Prostate gland (tissue), 2 donors: ENCODE measurements around the gene POGLUT2. TPM values are rescaled to one million over a fixed set of nuclear protein-coding genes. Genes with fewer than 3 reads are reported as not detected.

Source experiments
- DNase-seq: peaks from one replicate; pipeline ENCODE4 v3.0.0-alpha.2; 2019; ENCODE audit warnings: low spot score
- H3K27ac ChIP-seq, 2 donors: fragments of 200-600 bp; sonication (generic); 2 replicates each; pipeline ENCODE4 v1.5.1; 2017 to 2019
- H3K27me3 ChIP-seq: fragments of 200-600 bp; sonication (generic); replicated peaks from 2 replicates; pipeline ENCODE4 v1.5.1; 2019; ENCODE audit not compliant: insufficient read depth
- H3K36me3 ChIP-seq, 2 donors: fragments of 200-600 bp; sonication (generic); 1 replicate in 1 of 2; 2 replicates in 1 of 2; pipeline versions ENCODE4 v1.5.1 to v1.8.1; 2017 to 2019
- H3K4me1 ChIP-seq: fragments of 200-600 bp; sonication (generic); replicated peaks from 2 replicates; pipeline ENCODE4 v1.5.1; 2019
- H3K4me3 ChIP-seq, 2 donors: fragments of 200-600 bp; sonication (generic); 2 replicates each; pipeline ENCODE4 v1.5.1; 2017 to 2019
- H3K9me3 ChIP-seq: fragments of 200-600 bp; sonication (generic); 2 replicates; pipeline ENCODE4 v1.5.1; 2017
- POLR2A ChIP-seq: fragments of 450-650 bp; IDR thresholded peaks from one replicate; pipeline ENCODE4 v1.6.1; 2016; ENCODE audit warnings: antibody characterized with exemption, mild to moderate bottlenecking
- POLR2AphosphoS5 ChIP-seq: sonication (generic); formaldehyde crosslinking; IDR thresholded peaks from one replicate; pipeline ENCODE4 v1.6.1; 2017; ENCODE audit warnings: antibody characterized with exemption
- WGBS: methylation state at CpG from one replicate; pipeline ENCODE4 v1.1.5; 2018; 5-methylcytosine and 5-hydroxymethylcytosine counted together
- intact Hi-C: fragments of 100-400 bp; cut with DNase I; formaldehyde crosslinking; loops from one replicate; pipeline ENCODE4 v1.14.2; 2022
- total RNA-seq, 2 donors: library from RNA; depleted of rRNA; stranded (reverse); fragments of >200 nt; gene quantifications; one replicate each; pipeline ENCODE4 v1.1.0, GENCODE V29; 2016
- TF ChIP-seq, protein P1 (sequence below), 4 experiments: fragments of 200-600 bp in 2 of 4; fragments of 450-650 bp in 2 of 4; sonication (generic) in 2 of 4; IDR thresholded peaks; 1 replicate in 3 of 4; 2 replicates in 1 of 4; pipeline ENCODE4 v1.5.1; 2016 to 2019; ENCODE audit warnings: antibody characterized with exemption in 4 of 4, mild to moderate bottlenecking in 2 of 4, moderate library complexity in 2 of 4

The POGLUT2 gene
- total RNA-seq, 2 donors from 2014 or later = 3.9 to 4.0 TPM

DNA sequence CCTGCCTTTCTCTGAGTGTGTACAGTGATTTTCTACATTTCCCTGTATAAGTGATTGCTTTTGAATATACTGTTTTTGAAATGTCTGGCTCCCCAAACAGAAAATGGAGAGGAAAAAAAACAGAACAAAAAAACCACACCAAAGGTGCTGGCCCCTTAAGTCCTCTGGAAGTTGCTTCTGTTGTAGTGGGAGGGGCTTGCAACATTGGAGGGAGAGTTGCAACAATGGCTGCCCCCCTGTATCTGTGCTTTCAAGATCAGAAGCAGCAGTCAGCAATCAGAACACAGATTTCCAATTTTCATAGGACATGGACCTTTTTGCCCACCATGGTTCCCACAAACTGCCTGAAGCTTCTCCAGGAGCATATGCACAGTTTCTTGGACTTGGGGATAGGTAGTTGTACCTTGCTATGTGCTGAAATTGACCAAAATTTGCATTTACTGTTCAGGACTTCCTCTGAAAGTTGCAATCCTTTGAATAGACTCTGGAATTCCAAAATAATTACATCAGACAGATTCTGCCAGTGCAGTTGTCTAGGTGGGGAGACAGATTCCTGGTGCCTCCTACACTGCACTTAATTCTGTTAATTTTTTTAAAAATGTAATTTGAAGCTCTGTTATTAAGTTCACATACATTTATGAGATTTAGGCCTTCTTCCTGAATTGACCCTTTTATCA is 14.0 kb upstream of the POGLUT2 start:
- no peak for DNase-seq
- H3K27ac ChIP-seq = no peak overlapping the region
- H3K27me3 ChIP-seq = no peaks in the 10 kb centered on the region
- TF ChIP-seq POLR2A = no peak
- TF ChIP-seq, protein P1, sequence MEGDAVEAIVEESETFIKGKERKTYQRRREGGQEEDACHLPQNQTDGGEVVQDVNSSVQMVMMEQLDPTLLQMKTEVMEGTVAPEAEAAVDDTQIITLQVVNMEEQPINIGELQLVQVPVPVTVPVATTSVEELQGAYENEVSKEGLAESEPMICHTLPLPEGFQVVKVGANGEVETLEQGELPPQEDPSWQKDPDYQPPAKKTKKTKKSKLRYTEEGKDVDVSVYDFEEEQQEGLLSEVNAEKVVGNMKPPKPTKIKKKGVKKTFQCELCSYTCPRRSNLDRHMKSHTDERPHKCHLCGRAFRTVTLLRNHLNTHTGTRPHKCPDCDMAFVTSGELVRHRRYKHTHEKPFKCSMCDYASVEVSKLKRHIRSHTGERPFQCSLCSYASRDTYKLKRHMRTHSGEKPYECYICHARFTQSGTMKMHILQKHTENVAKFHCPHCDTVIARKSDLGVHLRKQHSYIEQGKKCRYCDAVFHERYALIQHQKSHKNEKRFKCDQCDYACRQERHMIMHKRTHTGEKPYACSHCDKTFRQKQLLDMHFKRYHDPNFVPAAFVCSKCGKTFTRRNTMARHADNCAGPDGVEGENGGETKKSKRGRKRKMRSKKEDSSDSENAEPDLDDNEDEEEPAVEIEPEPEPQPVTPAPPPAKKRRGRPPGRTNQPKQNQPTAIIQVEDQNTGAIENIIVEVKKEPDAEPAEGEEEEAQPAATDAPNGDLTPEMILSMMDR (IDR thresholded peaks at IDR 0.05) = no peak
- no peak for TF ChIP-seq POLR2AphosphoS5
- H3K36me3 ChIP-seq = no peaks in the 10 kb centered on the region
- intact Hi-C loops = no loop called here
- no peaks in the 10 kb centered on the region for H3K4me1 ChIP-seq
- H3K4me3 ChIP-seq = no peak overlapping the region
- H3K9me3 ChIP-seq = no peaks in the 10 kb centered on the region

DNA sequence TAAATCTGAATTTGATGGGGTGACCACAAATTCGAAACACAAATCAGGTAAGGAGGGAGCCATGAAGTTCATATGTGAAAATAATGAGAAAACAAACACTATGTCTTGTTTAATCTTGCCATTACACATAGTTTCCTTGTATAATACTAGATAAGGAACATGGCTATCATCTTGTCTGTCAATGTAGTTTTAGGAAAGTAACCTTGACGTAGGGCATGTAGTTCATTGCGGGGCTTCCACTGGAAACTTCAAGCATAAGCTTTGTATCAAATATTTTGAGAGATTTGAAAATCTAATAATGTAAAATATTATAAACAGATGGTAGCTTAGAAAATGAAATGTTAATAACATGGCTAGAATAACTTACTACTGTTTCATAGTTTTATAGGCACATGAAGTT is 8.9 kb upstream of the POGLUT2 start:
- TF ChIP-seq POLR2A (no peak), POLR2AphosphoS5 (no peak)
- TF ChIP-seq, protein P1 (IDR thresholded peaks at IDR 0.05) = no peak
- no peaks in the 10 kb centered on the region for H3K4me1 ChIP-seq
- no peaks in the 10 kb centered on the region for H3K36me3 ChIP-seq
- H3K27ac ChIP-seq = no peak overlapping the region
- no peaks in the 10 kb centered on the region for H3K9me3 ChIP-seq
- WGBS = 95% methylated on average over 3 of the region's 3 CpGs
- H3K27me3 ChIP-seq = no peaks in the 10 kb centered on the region
- intact Hi-C loops = no loop called here
- no peak for DNase-seq
- H3K4me3 ChIP-seq = no peak overlapping the region

DNA sequence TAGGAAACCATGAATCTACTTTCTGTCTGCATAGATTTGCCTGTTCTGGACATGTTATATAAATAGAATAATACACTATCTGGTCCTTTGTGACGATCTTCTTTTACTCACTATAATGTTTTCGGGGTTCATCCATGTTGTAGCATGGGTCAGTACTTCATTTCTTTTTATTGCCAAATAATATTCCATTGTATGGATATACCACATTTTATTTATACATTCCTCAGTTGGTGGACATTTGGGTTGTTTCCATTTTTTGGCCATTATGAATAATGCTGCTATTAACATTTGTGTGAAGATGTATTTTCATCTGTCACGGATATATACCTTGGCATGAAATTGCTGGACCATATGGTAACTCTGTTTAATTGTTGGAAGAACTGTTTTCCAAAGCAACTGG is 6.9 kb upstream of the POGLUT2 start:
- Histone ChIP-seq H3K27ac (no peak overlapping the region), H3K9me3 (no peaks in the 10 kb centered on the region), H3K4me1 (no peaks in the 10 kb centered on the region), H3K4me3 (no peak overlapping the region), H3K27me3 (no peaks in the 10 kb centered on the region), H3K36me3 (no peaks in the 10 kb centered on the region)
- DNase-seq = no peak
- intact Hi-C loops = no loop called here
- 98% methylated on average over 3 of the region's 3 CpGs for WGBS
- no peak for TF ChIP-seq POLR2A
- TF ChIP-seq POLR2AphosphoS5 = no peak
- TF ChIP-seq, protein P1 (IDR thresholded peaks at IDR 0.05) = no peak

DNA sequence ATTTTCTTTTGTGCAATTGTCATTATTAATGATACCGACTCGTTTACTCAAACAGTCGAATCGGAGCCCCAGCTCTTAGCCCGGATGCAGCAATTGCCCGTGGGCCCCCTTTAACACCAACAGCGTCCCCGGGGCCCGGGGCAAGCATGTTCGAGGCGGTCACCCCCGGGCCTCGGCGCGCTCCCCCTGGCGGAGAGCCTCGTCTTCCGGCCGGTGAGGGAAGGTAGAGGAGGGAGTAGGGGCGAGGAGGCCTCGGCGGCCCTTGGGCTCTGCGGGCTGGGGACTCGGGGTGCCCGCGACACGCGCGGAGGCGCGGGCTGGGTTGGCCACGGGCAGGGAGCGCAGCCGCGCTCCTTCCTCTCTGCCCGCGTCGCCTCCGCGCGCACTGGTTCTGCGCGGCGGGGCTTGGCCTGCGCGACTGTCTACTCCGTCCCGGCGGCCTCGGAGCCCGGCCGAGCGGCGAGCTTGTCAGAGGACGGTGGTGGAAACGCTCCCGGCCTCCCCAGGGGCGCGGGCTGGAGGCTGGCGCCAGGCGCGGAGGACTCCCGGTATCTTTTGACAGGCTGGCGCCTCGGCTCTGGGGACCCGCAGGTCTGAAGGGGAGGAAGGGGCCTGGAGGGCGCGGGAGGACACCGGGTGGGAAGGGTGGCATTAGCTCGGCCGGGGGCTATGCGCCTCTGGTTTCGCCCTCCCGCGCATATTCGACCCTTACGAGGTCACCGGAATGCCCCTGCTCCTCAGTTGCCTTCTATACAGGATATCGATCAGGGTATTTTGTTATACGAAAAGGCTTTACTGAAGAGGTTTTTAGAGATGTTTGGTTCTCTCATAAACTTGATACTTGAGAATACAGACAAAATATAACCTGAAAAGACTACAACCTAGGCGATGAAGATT is 1.6 kb upstream of the POGLUT2 start:
- Histone ChIP-seq H3K9me3 (no peaks in the 10 kb centered on the region), H3K36me3 (no peaks in the 10 kb centered on the region), H3K27ac (peak overlapping the region; percentile 77 to 83), H3K27me3 (no peaks in the 10 kb centered on the region), H3K4me3 (peak overlapping the region; percentile 47 to 56), H3K4me1 (no peaks in the 10 kb centered on the region)
- WGBS = 2% methylated on average over 72 of the region's 81 CpGs
- DNase-seq = peak; percentile 63
- intact Hi-C loops = loop anchor here (5.0 kb wide), 1 partner anchor 47 kb away; the partner anchor contains the start of gene ERCC5
- TF ChIP-seq POLR2AphosphoS5 (no peak), POLR2A (no peak)
- TF ChIP-seq, protein P1 (IDR thresholded peaks at IDR 0.05) = peak; percentile 37 to 70 (median 58)
